ENCODE measurements around the gene CALR3.

DNA sequence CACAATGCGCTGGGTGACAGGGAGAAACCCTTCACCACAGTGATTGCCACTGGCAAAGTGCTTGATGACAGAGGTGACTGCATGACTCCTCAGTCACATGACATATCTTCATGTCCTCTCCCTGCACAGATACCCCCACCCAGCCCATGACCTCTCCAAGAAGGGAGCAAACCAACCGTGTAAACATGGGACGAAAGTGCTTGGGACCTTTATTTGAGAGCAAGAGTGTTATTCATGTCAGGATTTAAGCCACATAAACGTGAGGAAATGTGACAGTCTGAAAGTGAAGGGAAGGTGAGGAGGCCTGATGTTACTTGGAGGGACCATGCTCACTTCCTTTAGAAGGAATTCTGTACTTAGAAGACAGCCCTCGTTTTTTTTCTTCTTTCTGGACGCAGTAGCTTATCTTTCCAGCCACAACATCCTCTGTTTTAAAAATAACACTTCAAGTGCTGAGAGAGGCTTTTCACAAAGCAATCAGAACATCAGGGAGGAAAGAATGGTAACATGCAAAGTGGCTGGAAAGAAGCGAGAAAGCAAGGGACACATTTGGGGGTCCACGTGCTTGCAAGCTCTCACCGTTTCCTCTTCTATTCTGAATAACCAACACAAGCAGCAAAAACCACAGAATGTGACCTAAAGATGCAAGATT is 59.8 kb downstream of the CALR3 start:
- TF ChIP-seq FOXM1 (IDR thresholded peaks at IDR 0.05; ENCODE audit: borderline replicate concordance, low read depth) (no peak), CEBPB (IDR thresholded peaks at IDR 0.05) (no peak), EGR1 (IDR thresholded peaks at IDR 0.05) (no peak), EP300 (IDR thresholded peaks at IDR 0.05; ENCODE audit: borderline replicate concordance) (no peak), TAF1 (IDR thresholded peaks at IDR 0.05; ENCODE audit: low read depth) (no peak)
- TF ChIP-seq, protein P1, sequence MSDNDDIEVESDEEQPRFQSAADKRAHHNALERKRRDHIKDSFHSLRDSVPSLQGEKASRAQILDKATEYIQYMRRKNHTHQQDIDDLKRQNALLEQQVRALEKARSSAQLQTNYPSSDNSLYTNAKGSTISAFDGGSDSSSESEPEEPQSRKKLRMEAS (IDR thresholded peaks at IDR 0.05): no peak
